DMS53 treated with DMSO at 0.1 percent for 48 hours (cell line): ENCODE results near the gene OLA1.

ENCODE experiments used
- DNase-seq: peaks from one replicate; lab custom pipeline; 2025; ENCODE audit not compliant: unreplicated experiment; lab: John Stamatoyannopoulos, UW

Gene OLA1

GRCh38 chr2:174039551-174040416, 208.5 kb downstream of the OLA1 start:
- DNase-seq, result peak; percentile 93

GRCh38 chr2:174038462-174038861, 209.9 kb downstream of the OLA1 start:
- DNase-seq, result no peak

- no peak for DNase-seq
These were observed 211.5 kb downstream of the OLA1 start for GRCh38 chr2:174036825-174037224.

- DNase-seq, result no peak
These were observed 212.2 kb downstream of the OLA1 start for GRCh38 chr2:174035981-174036742.

GRCh38 chr2:174035117-174035635, 213.2 kb downstream of the OLA1 start:
- DNase-seq, result no peak

GRCh38 chr2:174033163-174033550, 215.2 kb downstream of the OLA1 start:
- no peak for DNase-seq

GRCh38 chr2:174031226-174031625, 217.1 kb downstream of the OLA1 start:
- no peak for DNase-seq

- no peak for DNase-seq
These were observed 219.4 kb downstream of the OLA1 start for GRCh38 chr2:174028935-174029334.

GRCh38 chr2:174027956-174028355, 220.4 kb downstream of the OLA1 start:
- no peak for DNase-seq

GRCh38 chr2:174026122-174026845, 222.0 kb downstream of the OLA1 start:
- DNase-seq, result no peak

- DNase-seq, result no peak
These were observed 222.8 kb downstream of the OLA1 start for GRCh38 chr2:174025271-174026121.

- DNase-seq, result no peak
These were observed 223.6 kb downstream of the OLA1 start for GRCh38 chr2:174024524-174025270.

GRCh38 chr2:174023591-174024523, 224.5 kb downstream of the OLA1 start:
- no peak for DNase-seq
